NCI-H69 (cell line): ENCODE data around the gene PDF.
A peak's percentile ranks its signal among the peaks of the same experiment; 100 is the strongest.

ENCODE experiments used
- DNase-seq: peaks from one replicate; lab custom pipeline; 2025; lab: John Stamatoyannopoulos, UW

Gene PDF

DNA sequence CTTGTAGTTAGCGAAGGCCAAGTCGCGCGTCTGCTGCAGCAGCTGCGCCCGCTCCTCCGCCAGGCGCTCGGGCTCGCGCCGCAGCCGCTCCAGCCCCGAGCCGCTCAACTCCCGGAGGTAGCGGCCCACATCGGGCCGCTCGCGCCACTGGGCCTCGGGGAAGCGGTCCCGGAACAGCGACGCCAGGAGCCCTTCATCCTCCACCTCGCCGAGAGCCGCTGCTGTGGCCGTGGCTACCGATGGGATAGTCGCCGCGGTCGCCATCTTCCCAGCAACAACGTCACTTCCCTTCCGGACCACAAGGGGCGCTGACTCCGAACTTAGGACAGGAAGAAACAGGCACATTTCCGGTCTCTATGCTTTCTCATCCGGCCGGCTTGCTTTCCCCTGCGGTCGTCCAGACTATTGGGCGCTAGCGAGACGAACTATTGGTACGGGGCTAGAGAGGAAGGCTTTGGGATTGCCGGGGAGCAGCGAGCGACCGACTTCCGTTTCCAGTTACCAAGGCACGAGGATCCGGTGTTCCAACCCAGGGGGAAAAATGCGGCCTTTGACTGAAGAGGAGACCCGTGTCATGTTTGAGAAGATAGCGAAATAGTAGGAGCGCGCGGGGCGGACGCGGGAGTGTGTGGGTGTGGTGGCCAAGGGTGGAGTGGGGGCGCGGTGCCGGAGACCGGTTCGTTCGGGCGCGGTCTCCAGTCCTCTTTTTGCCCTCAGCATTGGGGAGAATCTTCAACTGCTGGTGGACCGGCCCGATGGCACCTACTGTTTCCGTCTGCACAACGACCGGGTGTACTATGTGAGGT is 9.1 kb upstream of the PDF start, which contains the start of the genes COG8 and NIP7:
COG8 (minus strand) TSS at position 276 of the 806 bp plus-strand sequence; CDS start at position 264, 12 bp downstream.
NIP7 (plus strand) TSS at position 484 of the 806 bp plus-strand sequence; CDS start at position 542, 58 bp downstream.
- peak; percentile 97 for DNase-seq

DNA sequence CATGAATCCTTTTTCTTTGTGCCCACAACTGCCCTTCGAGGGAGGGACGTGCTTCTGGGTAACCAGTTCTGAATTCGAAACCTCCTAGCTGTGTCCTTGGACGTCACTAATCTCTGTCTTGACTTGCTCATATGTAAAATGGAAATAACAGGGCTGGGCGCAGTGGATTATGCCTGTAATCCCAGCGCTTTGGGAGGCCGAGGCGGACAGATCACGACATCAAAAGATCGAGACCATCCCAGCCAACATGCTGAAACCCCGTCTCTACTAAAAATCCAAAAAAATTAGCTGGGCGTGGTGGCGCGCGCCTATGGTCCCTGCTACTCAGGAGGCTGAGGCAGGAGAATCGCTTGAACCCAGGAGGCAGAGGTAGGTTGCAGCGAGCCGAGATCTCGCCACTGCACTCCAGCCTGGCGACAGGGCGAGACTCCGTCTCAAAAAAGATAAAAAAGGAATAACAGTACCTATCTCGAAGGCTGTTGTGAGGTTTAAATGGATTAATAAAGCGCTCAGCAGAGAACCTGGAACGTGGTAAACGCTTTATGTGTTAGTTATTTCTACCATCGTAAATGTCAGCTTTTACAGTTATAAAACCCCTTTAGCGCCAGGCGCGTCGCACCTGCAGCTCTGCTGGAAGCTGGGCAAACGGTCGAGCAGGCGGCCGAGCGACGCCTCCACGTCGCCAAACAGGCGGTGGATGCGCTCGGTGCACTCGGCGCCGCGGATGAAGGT is 8.3 kb upstream of the PDF start:
- no peak for DNase-seq

DNA sequence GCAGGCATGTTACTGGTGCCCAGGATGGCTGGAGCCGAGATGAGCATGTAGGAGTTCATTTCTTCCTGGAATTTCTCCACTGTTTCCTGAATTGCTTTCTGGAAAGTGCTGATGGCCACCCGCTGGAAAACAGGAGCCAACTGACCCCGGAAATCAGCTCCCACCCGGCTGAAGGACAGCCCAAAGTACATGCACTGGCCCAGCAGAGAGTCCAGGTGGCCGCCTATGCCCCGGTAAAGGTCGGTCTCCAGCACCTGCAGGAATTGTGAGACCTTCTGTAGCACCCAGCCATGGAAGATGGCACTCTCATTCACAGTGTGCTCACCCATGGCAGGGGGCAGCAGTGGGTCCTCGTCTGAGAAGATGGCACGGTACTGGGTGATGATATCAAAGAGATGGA is 4.3 kb upstream of the PDF start:
- DNase-seq: no peak

DNA sequence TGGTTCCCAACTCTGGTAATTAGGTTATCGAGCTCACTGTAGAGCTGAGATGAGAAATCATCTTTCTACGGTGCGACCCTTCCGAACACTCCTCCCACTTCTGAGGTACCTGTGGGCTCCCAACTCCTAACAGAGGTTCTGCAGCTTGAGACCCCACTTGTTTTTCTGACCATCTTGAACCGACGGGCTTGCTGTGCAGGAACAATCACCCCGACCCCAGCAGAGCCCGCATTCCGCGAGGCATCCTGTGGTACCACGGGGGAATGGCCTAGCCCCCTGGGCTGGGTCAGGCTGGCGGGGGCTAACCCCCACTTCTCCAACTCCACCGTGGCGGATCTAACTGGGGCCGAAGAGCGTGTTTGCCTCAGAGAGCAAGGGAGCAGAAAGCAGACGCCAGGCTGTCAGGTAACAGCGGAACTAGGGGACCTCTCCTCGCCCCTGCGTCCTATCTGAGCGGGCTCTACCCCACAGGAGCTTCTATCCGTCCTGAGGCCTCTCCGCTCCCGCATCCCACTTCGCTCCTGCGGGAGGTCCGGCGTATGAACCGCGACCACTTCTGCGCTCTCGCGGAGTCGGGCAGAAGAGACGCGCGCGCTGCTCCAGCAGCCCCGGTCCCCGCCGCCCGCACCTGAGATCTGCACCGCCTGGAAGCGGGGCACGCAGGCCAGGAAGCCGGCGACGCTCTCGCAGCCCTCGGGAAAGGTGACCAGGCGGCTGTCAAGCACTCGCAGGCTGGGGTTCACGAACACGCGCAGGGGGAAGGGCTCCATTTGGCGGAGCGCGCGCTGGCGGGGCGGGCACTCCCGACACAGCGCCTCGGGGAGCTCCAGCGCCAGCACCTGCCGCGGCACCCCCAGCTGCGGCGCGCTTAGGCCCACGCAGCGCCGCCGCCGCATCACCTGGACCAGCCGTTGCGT is 761 bp downstream of the PDF start:
- peak; percentile 64 for DNase-seq

DNA sequence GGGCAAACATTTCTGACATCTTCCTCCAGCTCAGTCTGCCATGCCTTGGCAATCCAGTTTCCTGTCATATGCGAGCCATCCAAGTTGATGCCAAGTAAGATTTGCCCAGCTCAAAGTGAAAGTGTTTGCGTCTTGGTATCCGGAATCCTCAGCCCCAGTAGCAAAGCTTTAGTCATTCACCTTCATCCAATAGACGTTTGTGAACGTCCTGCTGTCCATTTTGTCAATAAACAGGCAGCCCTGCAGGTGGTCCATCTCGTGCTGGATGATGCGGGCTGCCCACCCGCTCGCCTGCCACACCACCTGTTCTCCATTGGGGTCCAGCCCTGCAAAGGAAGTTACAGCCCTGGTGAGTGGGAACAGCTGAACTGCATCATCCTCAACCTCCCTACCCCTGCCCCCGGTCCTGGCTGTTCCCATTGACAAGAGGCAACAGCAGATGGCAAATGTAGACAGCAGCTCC is 1.5 kb downstream of the PDF start:
- DNase-seq: no peak

DNA sequence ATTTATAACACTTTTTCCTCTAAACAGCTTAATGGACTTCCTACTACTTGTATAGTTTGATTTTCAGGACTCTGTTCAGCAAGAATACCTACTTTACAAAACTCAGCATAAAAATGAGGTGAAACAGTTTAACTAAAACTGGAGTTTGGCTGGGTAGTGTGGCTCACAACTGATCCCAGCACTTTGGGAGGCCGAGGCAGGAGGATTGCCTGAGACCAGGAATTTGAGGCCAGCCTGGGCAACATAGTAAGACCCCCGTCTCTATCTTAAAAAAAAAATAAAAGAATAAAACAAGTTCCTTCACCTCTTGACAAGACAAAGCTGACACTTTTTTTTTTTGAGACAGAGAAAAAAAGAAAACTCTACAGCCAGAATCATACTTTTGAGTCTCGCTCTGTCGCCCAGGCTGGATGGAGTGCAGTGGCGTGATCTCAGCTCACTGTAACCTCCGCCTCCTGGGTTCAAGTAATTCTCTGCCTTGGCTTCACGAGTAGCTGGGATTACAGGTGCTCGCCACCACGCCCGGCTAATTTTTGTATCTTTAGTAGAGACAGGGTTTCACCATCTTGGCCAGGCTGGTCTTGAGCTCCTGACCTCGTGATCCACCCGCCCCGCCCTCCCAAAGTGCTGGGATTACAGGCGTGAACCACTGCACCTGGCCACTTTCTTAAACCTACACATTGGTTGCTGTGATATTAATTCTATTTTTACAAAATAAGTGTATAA is 2.6 kb downstream of the PDF start:
- DNase-seq: no peak

DNA sequence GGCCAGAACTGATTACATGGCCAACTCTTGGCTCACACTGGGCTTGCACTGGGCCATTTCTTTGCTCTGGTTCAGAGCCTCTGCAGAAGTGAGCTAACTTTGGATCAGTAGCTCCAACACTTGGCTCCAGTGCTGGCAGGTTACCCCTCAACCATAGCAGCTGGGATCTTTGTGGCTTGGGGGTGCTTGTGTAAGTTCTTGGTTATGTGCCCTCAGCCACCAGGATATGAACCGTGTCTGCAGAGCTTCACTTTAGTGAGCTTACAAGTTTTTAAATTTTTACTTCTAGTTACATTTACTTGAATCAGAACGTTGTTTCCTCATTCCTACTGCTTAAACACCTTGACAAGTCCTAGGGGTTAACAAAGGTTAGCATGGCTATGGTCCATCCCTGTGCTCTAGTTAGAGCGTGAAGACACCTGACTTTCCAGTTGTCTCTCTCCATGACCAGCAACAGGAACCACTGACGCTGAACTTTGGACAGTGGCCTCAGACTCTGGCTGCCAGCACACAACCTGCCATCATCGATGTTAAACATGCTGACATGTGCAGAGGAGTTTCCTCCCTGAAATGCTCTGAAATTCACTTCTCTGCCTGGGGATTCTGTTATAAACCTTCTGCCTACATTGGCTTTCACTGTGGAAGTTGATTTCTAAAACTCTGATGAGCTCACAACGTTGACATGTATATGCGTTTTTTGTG is 4.1 kb downstream of the PDF start:
- no peak for DNase-seq

DNA sequence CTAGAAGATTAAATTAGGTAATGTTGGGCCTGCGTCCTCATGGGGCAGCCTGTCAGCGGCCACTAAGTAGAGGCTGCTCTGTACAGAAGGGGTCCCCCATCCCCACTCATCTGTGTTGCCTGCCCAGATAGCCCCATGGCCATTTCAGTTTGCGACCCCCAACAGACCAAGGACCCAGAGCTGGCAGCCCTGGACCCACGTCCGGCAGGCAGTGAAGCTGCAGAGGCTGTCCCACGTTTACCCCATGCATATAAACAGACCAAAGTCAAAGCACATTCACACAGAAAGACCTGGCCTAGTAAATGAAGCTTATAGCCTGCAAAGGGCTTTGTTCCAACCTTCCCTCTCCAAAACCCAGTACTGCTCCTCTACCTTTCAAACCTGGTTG is 4.6 kb downstream of the PDF start:
- no peak for DNase-seq

DNA sequence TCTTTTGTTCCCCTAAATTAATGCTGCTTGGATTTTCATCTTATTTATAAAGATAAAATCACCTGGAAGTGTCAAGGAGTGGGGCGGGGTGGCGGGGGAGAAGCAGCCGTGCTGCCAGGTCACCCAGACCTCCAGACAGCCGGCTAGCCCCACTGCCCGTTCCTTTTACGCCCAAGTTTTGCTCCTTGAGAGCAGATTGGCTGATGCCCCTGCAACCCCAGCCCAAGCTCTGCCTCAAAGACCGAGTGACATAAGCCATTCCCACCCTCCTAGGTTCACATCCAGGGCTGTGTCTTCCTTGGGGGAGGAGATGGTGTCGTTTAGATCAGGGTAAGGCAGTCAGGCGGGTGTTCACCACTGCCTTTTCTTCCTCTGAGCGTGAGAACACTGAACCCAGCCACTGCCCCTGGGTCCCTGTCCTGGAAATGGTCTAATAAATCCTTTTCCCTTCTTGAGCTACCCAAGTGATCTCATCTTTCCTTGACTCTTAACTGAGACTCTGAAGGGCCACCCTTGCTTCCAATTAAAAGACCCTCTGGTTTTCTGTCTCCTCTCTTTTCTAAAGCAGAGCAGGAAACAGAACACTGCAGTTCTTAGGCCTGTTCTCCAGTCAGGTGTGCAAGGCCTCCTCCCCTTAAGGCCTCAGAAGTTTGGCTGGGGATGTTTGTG is 5.7 kb downstream of the PDF start:
- DNase-seq: no peak

DNA sequence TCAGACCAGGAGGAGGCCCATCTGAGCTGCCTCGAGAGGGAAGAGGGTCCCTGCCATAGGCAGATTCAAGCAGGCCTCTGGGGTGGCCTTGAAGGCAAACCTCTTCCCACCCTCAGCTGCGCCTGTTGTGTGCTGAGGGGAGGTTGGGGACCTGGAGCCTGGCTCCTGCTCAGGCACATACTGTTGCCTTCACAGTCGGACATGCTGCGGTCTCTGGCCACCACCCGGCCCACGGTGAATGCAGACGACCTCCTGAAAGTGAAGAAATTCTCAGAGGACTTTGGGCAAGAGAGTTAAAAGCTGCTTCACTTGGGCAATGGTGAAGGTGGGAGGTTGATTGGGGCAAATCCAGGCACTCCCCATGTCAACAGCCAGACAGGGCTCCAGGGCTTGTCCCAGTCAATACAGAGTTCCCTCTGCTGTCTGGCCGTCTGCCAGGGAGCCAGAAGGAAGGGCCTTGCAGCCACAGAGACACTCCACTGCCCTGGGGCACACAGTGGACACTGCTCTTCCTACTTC is 6.3 kb downstream of the PDF start:
- peak; percentile 46 for DNase-seq

DNA sequence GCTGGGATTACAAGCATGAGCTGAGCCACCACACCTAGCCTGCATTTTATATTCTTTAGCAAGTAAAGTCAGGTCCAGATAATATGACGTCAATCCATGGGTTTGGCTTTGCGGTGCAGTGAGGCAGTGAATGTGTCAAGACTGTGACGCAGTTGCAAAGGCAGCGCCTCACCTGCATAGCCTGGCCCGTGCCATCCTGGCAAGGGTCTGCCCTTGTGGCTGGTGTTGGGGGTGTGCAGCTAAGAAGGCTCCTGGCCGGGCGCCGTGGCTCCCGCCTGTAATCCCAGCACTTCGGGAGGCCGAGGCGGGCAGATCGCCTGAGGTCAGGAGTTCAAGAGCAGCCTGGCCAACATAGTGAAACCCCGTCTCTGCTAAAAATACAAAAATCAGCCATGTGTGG is 7.0 kb downstream of the PDF start:
- no peak for DNase-seq

DNA sequence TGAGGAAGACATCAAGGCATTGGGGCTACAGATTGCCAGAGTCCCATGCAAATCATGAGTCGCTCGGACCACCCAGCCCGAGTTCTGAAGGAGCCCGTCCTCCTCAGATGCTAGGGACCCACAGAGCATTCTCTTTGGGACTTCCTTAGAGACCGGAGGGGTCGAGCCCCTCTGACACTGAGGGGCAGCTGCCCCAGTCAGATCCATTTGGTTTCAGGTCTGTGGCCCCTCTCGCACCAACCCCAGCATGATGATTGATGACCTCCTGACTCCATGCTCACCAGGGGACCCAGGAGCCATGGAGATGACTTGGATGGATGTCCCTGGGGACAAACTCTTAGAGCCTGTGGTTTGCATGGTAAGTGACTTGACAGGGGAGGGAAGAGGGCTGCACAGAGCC is 8.0 kb downstream of the PDF start:
- no peak for DNase-seq

DNA sequence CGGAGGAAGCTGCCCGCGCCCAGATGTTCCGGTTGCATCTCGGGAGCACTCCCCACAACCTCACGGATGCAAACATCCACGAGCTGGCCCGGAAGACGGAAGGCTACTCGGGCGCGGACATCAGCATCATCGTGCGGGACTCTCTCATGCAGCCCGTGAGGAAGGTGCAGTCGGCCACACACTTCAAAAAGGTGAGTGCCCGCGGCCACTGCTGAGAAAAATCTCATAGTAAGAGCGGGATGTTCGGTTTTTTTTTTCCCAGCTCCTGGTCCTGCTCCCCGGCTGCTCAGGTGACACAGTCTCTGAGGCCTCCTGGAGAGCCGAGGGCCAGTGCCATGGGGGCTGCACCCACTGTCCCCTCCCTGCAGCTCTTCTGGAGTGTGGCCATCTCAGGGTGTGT is 9.3 kb downstream of the PDF start:
- no peak for DNase-seq

DNA sequence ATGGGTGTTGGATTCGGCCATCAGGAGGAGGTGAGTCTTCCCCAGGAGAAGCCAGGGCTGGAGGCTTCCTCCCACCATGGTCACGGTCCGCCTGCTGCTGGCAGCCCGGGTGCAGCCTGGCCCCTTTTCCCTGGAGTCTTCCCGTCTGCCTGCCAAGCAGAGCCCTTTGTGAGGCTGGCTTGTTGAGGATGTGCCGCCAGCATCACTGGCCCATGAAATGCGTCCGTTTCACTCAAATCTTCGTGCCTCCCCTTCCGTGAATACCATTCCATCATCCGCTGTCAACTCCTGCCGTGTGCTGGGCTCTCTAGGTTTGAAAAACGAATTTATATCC is 9.7 kb downstream of the PDF start:
- no peak for DNase-seq

DNA sequence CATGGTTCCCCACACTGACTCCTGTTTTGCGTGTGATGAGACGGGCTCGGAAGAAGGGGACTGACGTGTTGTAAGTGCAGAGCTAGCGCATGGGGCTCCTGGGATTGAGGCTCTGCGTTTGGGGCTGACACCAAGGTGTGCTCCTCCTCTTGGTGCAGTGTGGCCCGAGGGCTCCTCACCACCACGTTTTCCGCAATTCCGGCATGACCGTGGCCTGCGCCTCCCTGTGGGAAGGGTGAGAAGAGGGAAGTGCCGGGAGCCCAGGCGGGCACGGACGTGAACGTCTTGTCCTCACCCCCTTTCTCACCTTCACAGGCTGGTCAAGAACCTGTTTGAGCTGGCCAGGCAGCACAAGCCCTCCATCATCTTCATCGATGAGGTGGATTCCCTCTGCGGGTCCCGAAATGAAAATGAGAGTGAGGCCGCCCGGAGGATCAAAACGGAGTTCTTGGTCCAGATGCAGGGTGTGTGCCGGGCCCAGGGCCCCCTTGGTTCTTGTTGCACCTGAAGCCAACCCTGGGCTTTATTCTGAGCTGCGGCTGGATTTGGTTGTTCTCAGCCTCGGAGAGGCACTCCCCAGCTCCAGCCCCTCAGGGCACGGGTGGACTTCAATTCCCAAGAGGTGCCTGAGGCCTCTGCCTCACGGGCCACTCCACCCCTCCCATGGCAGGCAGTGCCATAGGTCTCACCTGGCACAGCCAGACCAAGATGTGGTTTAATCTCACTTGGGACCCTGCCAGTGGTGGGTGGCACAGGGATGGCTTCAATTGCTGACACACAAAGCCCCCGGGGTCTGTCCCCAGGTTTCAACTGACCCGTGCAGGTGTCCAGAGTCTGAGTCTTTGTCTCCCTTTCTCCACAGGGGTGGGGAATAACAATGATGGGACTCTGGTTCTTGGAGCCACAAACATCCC is 10.3 kb downstream of the PDF start:
- DNase-seq: no peak

DNA sequence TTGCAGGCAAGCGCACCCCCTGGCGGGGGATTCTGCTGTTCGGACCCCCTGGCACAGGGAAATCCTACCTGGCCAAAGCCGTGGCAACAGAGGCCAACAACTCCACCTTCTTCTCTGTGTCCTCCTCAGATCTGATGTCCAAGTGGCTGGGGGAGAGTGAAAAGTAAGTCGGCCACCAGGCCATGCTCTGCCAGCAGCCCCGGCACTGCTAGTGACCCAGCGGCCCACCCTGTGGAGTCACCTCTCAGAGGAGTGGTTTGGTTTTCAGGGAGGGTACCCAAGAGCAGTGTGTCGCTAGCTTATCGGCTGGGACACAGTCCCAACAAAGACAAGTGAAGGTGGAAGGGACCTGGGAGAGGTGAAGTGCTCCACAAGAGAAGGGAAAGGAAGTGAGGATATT is 11.0 kb downstream of the PDF start:
- DNase-seq: no peak

DNA sequence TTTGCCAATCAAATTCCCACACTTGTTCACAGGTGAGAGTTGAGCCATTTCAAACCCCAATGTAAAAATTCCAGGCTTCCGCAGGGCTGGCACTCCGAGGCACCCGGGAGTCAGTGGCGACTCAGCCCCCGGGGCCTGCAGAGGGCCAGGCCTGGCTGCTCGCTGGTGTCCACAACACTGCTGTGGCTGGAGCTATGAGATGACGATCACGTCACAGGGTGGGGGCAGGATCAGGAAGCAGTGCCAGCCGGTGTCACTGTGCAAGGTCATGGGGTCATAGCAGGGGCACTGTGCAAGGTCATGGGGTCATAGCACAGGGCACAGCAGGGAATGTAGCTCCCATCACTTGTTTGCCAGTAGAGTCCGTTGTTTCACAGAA is 11.5 kb downstream of the PDF start:
- DNase-seq: no peak

DNA sequence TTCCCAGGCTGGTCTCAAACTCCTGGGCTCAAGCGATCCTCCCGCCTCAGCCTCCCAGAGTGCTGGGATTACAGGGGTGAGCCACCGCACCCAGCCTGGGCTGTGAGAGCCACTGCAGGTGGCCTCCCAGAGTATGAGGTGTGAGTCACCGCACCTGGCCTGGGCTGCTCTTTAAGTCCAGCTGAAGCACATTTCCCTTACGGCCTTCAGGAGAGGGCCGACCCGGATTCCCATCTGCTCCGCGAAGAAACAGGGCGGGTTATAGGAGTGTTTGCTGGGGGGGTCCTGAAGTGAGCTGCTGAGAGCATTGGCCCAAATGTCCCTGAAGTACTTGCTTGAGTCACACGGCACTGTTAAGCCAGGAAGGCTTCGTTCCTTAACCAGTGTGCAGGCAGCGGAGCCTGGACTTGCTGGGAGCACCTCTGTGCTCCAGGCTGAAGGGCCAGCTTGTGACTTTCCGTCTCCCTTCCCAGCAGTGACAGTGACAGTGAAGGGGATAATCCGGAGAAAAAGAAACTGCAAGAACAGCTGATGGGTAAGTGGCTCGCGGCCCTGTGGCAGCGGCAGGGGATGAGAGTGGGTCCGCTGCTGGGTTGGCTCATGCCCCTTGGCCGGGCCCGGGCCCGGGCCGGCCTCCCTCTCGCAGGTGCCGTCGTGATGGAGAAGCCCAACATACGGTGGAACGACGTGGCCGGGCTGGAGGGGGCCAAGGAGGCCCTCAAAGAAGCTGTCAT is 12.0 kb downstream of the PDF start:
- no peak for DNase-seq
